IPS-18c (cell line): ENCODE data around the gene PDGFC.
A peak's percentile ranks its signal among the peaks of the same experiment; 100 is the strongest.

ENCODE experiments used
- H3K4me3 ChIP-seq: 2 replicates; pipeline ENCODE4 v1.7.0; 2013; ENCODE audit warnings: low read depth, mild to moderate bottlenecking, low read length, moderate library complexity; ENCODE audit not compliant: insufficient read depth
- H3K9me3 ChIP-seq: one replicate; pipeline ENCODE4 v1.6.1; 2013; ENCODE audit warnings: mild to moderate bottlenecking, low read length, moderate library complexity; ENCODE audit not compliant: control insufficient read depth, insufficient read depth

The PDGFC gene, protein sequence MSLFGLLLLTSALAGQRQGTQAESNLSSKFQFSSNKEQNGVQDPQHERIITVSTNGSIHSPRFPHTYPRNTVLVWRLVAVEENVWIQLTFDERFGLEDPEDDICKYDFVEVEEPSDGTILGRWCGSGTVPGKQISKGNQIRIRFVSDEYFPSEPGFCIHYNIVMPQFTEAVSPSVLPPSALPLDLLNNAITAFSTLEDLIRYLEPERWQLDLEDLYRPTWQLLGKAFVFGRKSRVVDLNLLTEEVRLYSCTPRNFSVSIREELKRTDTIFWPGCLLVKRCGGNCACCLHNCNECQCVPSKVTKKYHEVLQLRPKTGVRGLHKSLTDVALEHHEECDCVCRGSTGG

DNA sequence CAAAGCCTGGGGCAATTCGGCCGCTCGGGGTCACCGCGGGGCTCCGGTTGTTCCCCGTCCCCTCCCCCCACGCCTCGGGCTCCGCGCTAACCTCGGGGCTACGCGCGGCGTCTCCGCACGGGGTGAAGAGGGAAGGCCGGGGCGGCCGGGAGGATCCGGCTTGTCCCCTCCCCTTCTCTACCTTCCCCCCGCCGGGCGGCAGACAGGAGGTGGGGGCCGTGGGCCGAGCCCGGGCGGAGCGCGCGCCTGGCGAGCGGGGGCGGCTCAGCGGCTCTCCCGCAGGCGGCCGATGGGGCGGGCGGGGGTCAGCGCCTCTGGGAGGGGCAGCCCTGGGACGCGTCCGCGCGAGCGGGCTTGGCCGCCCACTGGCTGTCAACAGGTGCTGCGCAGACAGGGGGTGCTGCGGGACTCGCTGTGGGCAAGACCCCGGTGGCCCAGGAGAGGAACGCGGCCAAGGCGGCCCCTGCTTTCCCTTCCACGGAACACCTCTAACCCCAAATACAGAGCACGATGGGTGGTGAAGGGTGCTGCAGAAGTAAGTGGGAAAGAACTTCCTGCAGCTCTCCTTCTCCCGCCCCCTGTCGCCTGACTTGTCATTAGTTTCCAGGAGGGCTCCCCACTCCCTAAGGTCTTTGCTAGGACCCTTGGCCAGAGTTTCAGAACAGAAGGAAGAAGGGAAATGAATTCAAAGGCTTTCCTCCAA is at the start of gene PDGFC:
PDGFC (minus strand) TSS at position 124 of the 703 bp plus-strand sequence. CDS start 896 bp downstream, outside the sequence.
- no peaks in the 10 kb centered on the region for H3K9me3 ChIP-seq
- peak within 1 kb of the TSS; percentile 76 for H3K4me3 ChIP-seq

GRCh38 chr4:157020882-157021281 is 49.3 kb upstream of the PDGFC start:
- H3K9me3 ChIP-seq: no peaks in the 10 kb centered on the region
- H3K4me3 ChIP-seq: no peak overlapping the region

GRCh38 chr4:157018920-157019490 is 47.4 kb upstream of the PDGFC start:
- H3K4me3 ChIP-seq: no peak overlapping the region

GRCh38 chr4:157014621-157015591 is 43.3 kb upstream of the PDGFC start:
- Histone ChIP-seq H3K4me3 (no peak overlapping the region), H3K9me3 (no peaks in the 10 kb centered on the region)

More at GRCh38 chr4:157018920-157019490, 47.4 kb upstream of the PDGFC start:
- no peaks in the 10 kb centered on the region for H3K9me3 ChIP-seq

- Histone ChIP-seq H3K9me3 (no peaks in the 10 kb centered on the region), H3K4me3 (no peak overlapping the region)
Observed at GRCh38 chr4:157013656-157014055, 42.1 kb upstream of the PDGFC start.

GRCh38 chr4:157012781-157013180 is 41.2 kb upstream of the PDGFC start:
- Histone ChIP-seq H3K4me3 (no peak overlapping the region), H3K9me3 (no peaks in the 10 kb centered on the region)

GRCh38 chr4:157012296-157012695 is 40.7 kb upstream of the PDGFC start:
- no peaks in the 10 kb centered on the region for H3K9me3 ChIP-seq
- no peak overlapping the region for H3K4me3 ChIP-seq

GRCh38 chr4:157010630-157011029 is 39.0 kb upstream of the PDGFC start:
- Histone ChIP-seq H3K9me3 (no peaks in the 10 kb centered on the region), H3K4me3 (no peak overlapping the region)

DNA sequence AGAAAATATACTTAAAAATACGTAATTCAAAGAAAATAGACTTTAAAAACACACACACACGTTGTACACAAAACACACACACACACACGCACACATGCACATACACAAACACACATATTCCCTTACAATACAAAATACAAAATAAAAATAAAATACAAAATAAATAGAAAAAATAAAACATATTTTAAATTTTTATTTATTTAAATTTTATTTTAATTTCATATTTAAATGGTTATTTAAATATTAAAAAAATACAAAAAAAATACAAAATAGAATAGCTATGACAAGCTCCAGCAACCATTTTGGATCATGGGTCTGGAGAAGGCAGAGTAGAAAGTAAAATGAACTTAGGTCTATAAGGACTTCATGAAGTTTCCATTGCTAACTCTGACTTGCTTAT is 34.2 kb upstream of the PDGFC start:
- Histone ChIP-seq H3K4me3 (no peak overlapping the region), H3K9me3 (no peaks in the 10 kb centered on the region)

- Histone ChIP-seq H3K4me3 (no peak overlapping the region), H3K9me3 (no peaks in the 10 kb centered on the region)
Observed at GRCh38 chr4:157005193-157005592, 33.6 kb upstream of the PDGFC start.

- H3K4me3 ChIP-seq: no peak overlapping the region
Observed at GRCh38 chr4:157004279-157005161, 32.9 kb upstream of the PDGFC start.

DNA sequence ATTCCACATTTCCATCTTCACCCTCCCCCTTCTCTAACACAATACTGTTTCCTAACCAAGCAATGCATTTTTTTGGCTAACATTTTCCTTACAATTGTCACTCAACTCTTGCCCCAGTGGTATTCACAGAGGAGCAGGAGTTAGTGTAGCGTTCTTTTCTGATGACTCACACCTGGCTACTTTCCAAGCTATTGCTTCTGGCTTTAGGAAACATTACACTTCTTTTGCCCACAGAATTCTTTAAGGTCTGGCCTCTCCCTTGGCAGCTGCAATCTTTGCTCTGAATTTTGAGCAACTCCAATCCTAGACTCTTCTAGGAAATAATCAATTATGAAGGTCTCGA is 27.5 kb upstream of the PDGFC start:
- Histone ChIP-seq H3K4me3 (no peak overlapping the region), H3K9me3 (peaks cover 4% of the 10 kb centered on the region)

More at GRCh38 chr4:157004279-157005161, 32.9 kb upstream of the PDGFC start:
- H3K9me3 ChIP-seq: no peaks in the 10 kb centered on the region

- Histone ChIP-seq H3K4me3 (no peak overlapping the region), H3K9me3 (peaks cover 4% of the 10 kb centered on the region)
Observed at GRCh38 chr4:156998500-156999174, 27.0 kb upstream of the PDGFC start.

DNA sequence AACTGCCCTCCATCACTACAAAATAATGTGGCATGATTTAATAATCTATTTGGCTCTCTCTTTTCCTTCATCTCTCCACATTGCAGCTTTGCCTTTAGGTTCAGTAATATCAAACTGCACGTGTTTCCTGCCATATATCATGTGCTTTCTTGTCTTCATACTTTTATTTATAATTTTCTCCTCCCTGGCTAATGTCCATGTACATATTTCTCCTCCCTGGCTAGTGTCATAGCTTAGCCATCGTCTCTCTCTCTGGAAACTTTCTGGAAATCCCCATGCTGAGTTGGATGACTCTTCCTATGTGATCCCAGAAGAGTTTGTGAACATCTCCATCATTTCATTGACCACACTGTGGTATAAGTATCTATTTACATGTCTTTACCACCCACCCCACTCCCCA is 21.3 kb upstream of the PDGFC start:
- Histone ChIP-seq H3K4me3 (no peak overlapping the region), H3K9me3 (peaks cover 4% of the 10 kb centered on the region)

DNA sequence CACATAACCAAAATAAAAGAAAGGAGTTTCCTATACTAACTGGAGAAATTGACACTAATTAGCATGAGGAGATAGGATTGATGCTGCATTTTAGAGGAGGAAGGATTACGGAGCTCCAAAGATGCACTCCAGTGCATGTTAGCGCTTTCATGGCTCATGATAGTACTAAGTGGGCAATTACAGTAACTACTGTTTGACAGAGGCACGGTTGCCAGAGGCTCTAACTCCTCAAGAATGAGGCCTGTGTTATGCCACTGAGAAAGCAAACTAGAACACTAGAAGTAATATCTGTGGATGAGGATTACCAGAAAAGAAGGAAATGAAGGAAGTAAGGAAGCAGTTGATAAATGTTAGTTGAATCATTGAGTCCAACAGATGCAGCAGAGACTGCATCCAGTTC is 19.6 kb upstream of the PDGFC start:
- H3K9me3 ChIP-seq: peaks cover 4% of the 10 kb centered on the region
- no peak overlapping the region for H3K4me3 ChIP-seq

DNA sequence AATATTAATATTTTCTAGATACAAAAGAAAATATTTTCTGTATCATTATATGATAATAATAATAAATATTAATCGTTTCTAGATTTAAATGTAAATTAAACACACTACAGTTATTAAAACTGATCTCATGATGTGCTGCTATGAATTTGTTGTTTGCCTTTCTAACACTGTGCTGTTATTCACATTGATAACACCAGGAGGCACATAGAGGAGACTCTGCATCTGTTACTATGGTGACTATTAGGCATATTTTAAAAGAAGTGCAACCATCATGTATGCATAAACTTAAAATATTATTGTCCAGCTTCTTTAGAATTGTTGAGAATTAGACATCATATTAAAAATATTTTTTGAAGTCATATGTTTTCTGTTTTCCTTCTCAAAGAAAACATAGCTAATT is 11.8 kb upstream of the PDGFC start:
- Histone ChIP-seq H3K9me3 (no peaks in the 10 kb centered on the region), H3K4me3 (no peak overlapping the region)
